ENCODE results near the gene APBA1.

Gene APBA1

DNA sequence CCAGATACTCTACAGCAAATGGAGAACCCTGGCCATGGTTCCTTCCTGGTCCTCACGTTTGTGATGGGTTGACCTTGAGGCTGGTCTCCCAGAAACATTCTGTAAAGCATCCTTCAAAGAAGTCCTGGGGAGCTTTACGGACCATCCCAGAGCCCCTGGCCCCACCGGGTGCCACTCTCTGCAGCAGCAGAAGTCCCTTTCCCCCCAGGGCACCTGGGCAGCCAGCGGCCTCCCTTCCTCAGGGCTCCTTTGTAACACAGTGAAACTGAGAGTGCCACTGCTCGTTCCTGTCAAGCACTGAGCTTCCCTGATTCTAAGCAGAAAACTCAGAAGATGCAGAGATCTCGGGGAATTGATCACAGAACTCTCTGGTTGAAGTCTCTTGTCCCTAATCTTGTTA lies 242.9 kb downstream of the APBA1 start:
- no peak for ATAC-seq
- TF ChIP-seq, protein P1, sequence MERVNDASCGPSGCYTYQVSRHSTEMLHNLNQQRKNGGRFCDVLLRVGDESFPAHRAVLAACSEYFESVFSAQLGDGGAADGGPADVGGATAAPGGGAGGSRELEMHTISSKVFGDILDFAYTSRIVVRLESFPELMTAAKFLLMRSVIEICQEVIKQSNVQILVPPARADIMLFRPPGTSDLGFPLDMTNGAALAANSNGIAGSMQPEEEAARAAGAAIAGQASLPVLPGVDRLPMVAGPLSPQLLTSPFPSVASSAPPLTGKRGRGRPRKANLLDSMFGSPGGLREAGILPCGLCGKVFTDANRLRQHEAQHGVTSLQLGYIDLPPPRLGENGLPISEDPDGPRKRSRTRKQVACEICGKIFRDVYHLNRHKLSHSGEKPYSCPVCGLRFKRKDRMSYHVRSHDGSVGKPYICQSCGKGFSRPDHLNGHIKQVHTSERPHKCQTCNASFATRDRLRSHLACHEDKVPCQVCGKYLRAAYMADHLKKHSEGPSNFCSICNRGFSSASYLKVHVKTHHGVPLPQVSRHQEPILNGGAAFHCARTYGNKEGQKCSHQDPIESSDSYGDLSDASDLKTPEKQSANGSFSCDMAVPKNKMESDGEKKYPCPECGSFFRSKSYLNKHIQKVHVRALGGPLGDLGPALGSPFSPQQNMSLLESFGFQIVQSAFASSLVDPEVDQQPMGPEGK (CRISPR knock-in tag; IDR thresholded peaks at IDR 0.05; ENCODE audit: borderline replicate concordance): no peak
- no peak for TF ChIP-seq CSDC2 (CRISPR knock-in tag; IDR thresholded peaks at IDR 0.05)
- TF ChIP-seq ARNTL (CRISPR knock-in tag; IDR thresholded peaks at IDR 0.05; ENCODE audit: borderline replicate concordance, low read depth): no peak
- TF ChIP-seq ZC3H10 (CRISPR knock-in tag; IDR thresholded peaks at IDR 0.05): no peak
- TF ChIP-seq RARB (CRISPR knock-in tag; IDR thresholded peaks at IDR 0.05): no peak
- TF ChIP-seq ZNF8 (CRISPR knock-in tag; IDR thresholded peaks at IDR 0.05): no peak
- TF ChIP-seq, protein P2, sequence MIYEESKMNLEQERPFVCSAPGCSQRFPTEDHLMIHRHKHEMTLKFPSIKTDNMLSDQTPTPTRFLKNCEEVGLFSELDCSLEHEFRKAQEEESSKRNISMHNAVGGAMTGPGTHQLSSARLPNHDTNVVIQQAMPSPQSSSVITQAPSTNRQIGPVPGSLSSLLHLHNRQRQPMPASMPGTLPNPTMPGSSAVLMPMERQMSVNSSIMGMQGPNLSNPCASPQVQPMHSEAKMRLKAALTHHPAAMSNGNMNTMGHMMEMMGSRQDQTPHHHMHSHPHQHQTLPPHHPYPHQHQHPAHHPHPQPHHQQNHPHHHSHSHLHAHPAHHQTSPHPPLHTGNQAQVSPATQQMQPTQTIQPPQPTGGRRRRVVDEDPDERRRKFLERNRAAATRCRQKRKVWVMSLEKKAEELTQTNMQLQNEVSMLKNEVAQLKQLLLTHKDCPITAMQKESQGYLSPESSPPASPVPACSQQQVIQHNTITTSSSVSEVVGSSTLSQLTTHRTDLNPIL (CRISPR knock-in tag; IDR thresholded peaks at IDR 0.05; ENCODE audit: low read depth): no peak
- no peak for TF ChIP-seq PPARA (CRISPR knock-in tag; IDR thresholded peaks at IDR 0.05; ENCODE audit: borderline replicate concordance)
- TF ChIP-seq, protein P3, sequence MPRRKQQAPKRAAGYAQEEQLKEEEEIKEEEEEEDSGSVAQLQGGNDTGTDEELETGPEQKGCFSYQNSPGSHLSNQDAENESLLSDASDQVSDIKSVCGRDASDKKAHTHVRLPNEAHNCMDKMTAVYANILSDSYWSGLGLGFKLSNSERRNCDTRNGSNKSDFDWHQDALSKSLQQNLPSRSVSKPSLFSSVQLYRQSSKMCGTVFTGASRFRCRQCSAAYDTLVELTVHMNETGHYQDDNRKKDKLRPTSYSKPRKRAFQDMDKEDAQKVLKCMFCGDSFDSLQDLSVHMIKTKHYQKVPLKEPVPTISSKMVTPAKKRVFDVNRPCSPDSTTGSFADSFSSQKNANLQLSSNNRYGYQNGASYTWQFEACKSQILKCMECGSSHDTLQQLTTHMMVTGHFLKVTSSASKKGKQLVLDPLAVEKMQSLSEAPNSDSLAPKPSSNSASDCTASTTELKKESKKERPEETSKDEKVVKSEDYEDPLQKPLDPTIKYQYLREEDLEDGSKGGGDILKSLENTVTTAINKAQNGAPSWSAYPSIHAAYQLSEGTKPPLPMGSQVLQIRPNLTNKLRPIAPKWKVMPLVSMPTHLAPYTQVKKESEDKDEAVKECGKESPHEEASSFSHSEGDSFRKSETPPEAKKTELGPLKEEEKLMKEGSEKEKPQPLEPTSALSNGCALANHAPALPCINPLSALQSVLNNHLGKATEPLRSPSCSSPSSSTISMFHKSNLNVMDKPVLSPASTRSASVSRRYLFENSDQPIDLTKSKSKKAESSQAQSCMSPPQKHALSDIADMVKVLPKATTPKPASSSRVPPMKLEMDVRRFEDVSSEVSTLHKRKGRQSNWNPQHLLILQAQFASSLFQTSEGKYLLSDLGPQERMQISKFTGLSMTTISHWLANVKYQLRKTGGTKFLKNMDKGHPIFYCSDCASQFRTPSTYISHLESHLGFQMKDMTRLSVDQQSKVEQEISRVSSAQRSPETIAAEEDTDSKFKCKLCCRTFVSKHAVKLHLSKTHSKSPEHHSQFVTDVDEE (CRISPR knock-in tag; IDR thresholded peaks at IDR 0.05): no peak

DNA sequence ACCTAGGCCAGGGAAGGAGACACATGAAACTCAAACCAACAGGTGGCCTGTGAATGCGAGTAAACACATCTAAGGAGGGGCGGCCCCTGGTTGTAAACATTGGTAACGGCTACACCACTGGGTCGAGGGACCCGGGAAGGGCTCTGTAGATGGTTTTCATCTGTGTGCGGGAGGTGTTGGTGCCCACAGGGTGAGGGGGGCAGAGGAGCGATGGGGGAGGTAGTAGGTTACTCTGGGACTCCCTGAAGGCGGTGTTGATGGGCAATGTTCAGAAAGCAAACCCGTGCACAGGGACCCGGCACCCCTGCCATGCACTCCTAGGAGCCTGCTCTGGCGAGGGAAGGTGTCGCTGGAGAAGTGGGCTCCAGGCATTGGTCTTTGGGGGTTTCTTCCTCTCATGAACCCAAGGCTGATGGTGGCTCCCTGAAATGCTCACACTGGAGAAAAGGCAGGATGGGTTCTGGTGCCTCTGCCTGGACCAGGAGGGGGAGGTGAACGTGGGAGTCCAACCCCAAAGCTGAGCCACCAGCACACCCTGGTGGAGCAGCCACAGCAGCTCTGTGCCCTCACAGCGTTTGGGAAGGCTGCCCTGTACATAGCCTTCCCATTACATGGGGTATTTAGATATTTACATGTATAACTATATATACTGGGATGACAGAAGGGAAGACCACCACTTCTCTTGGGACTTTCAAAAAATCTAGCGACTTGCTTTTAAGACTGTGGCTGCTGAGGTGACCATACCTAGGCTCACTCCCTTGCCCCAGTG lies 244.0 kb downstream of the APBA1 start:
- no peak for ATAC-seq
- TF ChIP-seq ZNF70 (CRISPR knock-in tag; IDR thresholded peaks at IDR 0.05): no peak
- TF ChIP-seq ZFP3 (CRISPR knock-in tag; IDR thresholded peaks at IDR 0.05): no peak
- TF ChIP-seq ISL1 (CRISPR knock-in tag; IDR thresholded peaks at IDR 0.05): no peak
- TF ChIP-seq, protein P2 (CRISPR knock-in tag; IDR thresholded peaks at IDR 0.05; ENCODE audit: low read depth): no peak
- TF ChIP-seq, protein P3 (CRISPR knock-in tag; IDR thresholded peaks at IDR 0.05): no peak
- no peak for TF ChIP-seq ZNF565 (CRISPR knock-in tag; conservative IDR thresholded peaks at IDR 0.05; ENCODE audit: low read depth)
- TF ChIP-seq, protein P4, sequence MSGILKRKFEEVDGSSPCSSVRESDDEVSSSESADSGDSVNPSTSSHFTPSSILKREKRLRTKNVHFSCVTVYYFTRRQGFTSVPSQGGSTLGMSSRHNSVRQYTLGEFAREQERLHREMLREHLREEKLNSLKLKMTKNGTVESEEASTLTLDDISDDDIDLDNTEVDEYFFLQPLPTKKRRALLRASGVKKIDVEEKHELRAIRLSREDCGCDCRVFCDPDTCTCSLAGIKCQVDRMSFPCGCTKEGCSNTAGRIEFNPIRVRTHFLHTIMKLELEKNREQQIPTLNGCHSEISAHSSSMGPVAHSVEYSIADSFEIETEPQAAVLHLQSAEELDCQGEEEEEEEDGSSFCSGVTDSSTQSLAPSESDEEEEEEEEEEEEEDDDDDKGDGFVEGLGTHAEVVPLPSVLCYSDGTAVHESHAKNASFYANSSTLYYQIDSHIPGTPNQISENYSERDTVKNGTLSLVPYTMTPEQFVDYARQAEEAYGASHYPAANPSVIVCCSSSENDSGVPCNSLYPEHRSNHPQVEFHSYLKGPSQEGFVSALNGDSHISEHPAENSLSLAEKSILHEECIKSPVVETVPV (CRISPR knock-in tag; IDR thresholded peaks at IDR 0.05): no peak
- no peak for TF ChIP-seq OSR1 (CRISPR knock-in tag; IDR thresholded peaks at IDR 0.05)
- no peak for TF ChIP-seq TCF4 (CRISPR knock-in tag; IDR thresholded peaks at IDR 0.05; ENCODE audit: borderline replicate concordance)
- TF ChIP-seq ZC3H10 (CRISPR knock-in tag; IDR thresholded peaks at IDR 0.05): no peak
- no peak for TF ChIP-seq PPARA (CRISPR knock-in tag; IDR thresholded peaks at IDR 0.05; ENCODE audit: borderline replicate concordance)
- TF ChIP-seq ESRRG (CRISPR knock-in tag; IDR thresholded peaks at IDR 0.05): no peak
- TF ChIP-seq, protein P5, sequence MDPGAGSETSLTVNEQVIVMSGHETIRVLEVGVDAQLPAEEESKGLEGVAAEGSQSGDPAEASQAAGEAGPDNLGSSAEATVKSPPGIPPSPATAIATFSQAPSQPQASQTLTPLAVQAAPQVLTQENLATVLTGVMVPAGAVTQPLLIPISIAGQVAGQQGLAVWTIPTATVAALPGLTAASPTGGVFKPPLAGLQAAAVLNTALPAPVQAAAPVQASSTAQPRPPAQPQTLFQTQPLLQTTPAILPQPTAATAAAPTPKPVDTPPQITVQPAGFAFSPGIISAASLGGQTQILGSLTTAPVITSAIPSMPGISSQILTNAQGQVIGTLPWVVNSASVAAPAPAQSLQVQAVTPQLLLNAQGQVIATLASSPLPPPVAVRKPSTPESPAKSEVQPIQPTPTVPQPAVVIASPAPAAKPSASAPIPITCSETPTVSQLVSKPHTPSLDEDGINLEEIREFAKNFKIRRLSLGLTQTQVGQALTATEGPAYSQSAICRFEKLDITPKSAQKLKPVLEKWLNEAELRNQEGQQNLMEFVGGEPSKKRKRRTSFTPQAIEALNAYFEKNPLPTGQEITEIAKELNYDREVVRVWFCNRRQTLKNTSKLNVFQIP (CRISPR knock-in tag; IDR thresholded peaks at IDR 0.05; ENCODE audit: borderline replicate concordance, low read depth): no peak
- TF ChIP-seq, protein P1 (CRISPR knock-in tag; IDR thresholded peaks at IDR 0.05; ENCODE audit: borderline replicate concordance): no peak
- no peak for TF ChIP-seq ARNTL (CRISPR knock-in tag; IDR thresholded peaks at IDR 0.05; ENCODE audit: borderline replicate concordance, low read depth)
- TF ChIP-seq GLIS3 (CRISPR knock-in tag; IDR thresholded peaks at IDR 0.05): no peak

All from SK-N-SH treated with all-trans-retinoic acid at 6 μM for 48 hours (cell line).